KMS-11 (cell line): ENCODE measurements around the gene AP2B1.

ENCODE experiments used
- H2AFZ ChIP-seq: fragments of 200-600 bp; sonication (generic); 2 replicates; pipeline ENCODE4 v1.6.1; 2016; ENCODE audit warnings: antibody characterized with exemption, mixed run types, low read depth
- H3K27ac ChIP-seq: fragments of 200-600 bp; sonication (generic); 2 replicates; pipeline ENCODE4 v1.6.1; 2016; ENCODE audit warnings: mild to moderate bottlenecking, mixed run types
- H3K27me3 ChIP-seq: fragments of 200-600 bp; sonication (generic); 2 replicates; pipeline ENCODE4 v1.6.1; 2017; ENCODE audit warnings: mild to moderate bottlenecking, low read depth, mixed run types, moderate library complexity; ENCODE audit not compliant: insufficient read depth
- H3K36me3 ChIP-seq: fragments of 200-600 bp; sonication (generic); 2 replicates; pipeline ENCODE4 v1.6.1; 2017; ENCODE audit warnings: mild to moderate bottlenecking, mixed run types; ENCODE audit not compliant: insufficient read depth
- H3K4me1 ChIP-seq: fragments of 200-600 bp; sonication (generic); 2 replicates; pipeline ENCODE4 v1.6.1; 2016; ENCODE audit warnings: mild to moderate bottlenecking, low read depth, mixed run types; ENCODE audit not compliant: poor library complexity, severe bottlenecking
- H3K4me2 ChIP-seq: fragments of 200-600 bp; sonication (generic); 2 replicates; pipeline ENCODE4 v1.7.0; 2016; ENCODE audit warnings: mild to moderate bottlenecking, mixed run types
- H3K4me3 ChIP-seq: fragments of 200-600 bp; sonication (generic); IDR thresholded peaks from 2 replicates; pipeline ENCODE4 v1.6.1; 2017; ENCODE audit warnings: low read depth, low read length, mixed read lengths; ENCODE audit not compliant: insufficient read depth
- H3K79me2 ChIP-seq: fragments of 200-600 bp; sonication (generic); 2 replicates; pipeline ENCODE4 v1.6.1; 2016; ENCODE audit warnings: low read depth, mixed run types; ENCODE audit not compliant: insufficient read depth
- H3K9ac ChIP-seq: fragments of 200-600 bp; sonication (generic); 2 replicates; pipeline ENCODE4 v1.6.1; 2016; ENCODE audit warnings: mild to moderate bottlenecking, mixed run types
- H4K20me1 ChIP-seq: fragments of 200-600 bp; sonication (generic); 2 replicates; pipeline ENCODE4 v1.6.1; 2016; ENCODE audit warnings: mild to moderate bottlenecking, mixed run types; ENCODE audit not compliant: insufficient read depth
- CTCF ChIP-seq: fragments of 200-600 bp; sonication (generic); conservative IDR thresholded peaks from 2 replicates; pipeline ENCODE4 v1.6.1; 2017; ENCODE audit warnings: low read depth, mild to moderate bottlenecking, antibody characterized with exemption, low read length, moderate library complexity, mixed read lengths

The AP2B1 gene

GRCh38 chr17:35665662-35666061 is 78.5 kb downstream of the AP2B1 start:
- Histone ChIP-seq H3K79me2 (no peaks in the 10 kb centered on the region), H3K4me2 (no peak overlapping the region), H3K27ac (no peak overlapping the region), H4K20me1 (no peaks in the 10 kb centered on the region), H2AFZ (no peak overlapping the region), H3K36me3 (no peaks in the 10 kb centered on the region), H3K27me3 (no peaks in the 10 kb centered on the region), H3K4me3 (no peak overlapping the region), H3K9ac (no peak overlapping the region), H3K4me1 (no peaks in the 10 kb centered on the region)
- TF ChIP-seq CTCF = no peak

GRCh38 chr17:35666070-35666469 is 78.9 kb downstream of the AP2B1 start:
- Histone ChIP-seq H2AFZ (no peak overlapping the region), H3K4me1 (no peaks in the 10 kb centered on the region), H3K27ac (no peak overlapping the region), H3K27me3 (no peaks in the 10 kb centered on the region), H3K79me2 (no peaks in the 10 kb centered on the region), H3K36me3 (no peaks in the 10 kb centered on the region), H3K9ac (no peak overlapping the region), H3K4me3 (no peak overlapping the region), H4K20me1 (no peaks in the 10 kb centered on the region), H3K4me2 (no peak overlapping the region)
- TF ChIP-seq CTCF = no peak

GRCh38 chr17:35666967-35667532 is 79.9 kb downstream of the AP2B1 start:
- Histone ChIP-seq H3K36me3 (no peaks in the 10 kb centered on the region), H3K4me2 (no peak overlapping the region)
- no peak for TF ChIP-seq CTCF

GRCh38 chr17:35668802-35669201 is 81.7 kb downstream of the AP2B1 start:
- no peaks in the 10 kb centered on the region for H3K36me3 ChIP-seq
- no peak overlapping the region for H3K27ac ChIP-seq
- no peaks in the 10 kb centered on the region for H4K20me1 ChIP-seq
- H3K27me3 ChIP-seq = no peaks in the 10 kb centered on the region
- no peaks in the 10 kb centered on the region for H3K4me1 ChIP-seq
- no peak for TF ChIP-seq CTCF
- H3K79me2 ChIP-seq = no peaks in the 10 kb centered on the region
- H2AFZ ChIP-seq = no peak overlapping the region
- no peak overlapping the region for H3K4me3 ChIP-seq
- H3K9ac ChIP-seq = no peak overlapping the region
- H3K4me2 ChIP-seq = no peak overlapping the region

More at GRCh38 chr17:35666967-35667532, 79.9 kb downstream of the AP2B1 start:
- no peak overlapping the region for H3K4me3 ChIP-seq
- H3K27ac ChIP-seq = no peak overlapping the region
- no peak overlapping the region for H2AFZ ChIP-seq
- no peaks in the 10 kb centered on the region for H3K79me2 ChIP-seq
- H3K27me3 ChIP-seq = no peaks in the 10 kb centered on the region
- no peaks in the 10 kb centered on the region for H3K4me1 ChIP-seq
- no peak overlapping the region for H3K9ac ChIP-seq
- no peaks in the 10 kb centered on the region for H4K20me1 ChIP-seq
